ENCODE measurements around the gene PTPRM. TPM values are rescaled to one million over a fixed set of nuclear protein-coding genes. Genes with fewer than 3 reads are reported as not detected.

Gene PTPRM
- total and polyA plus RNA-seq, 9 donors = 45.6 to 82.0 (median 56.9) TPM

DNA sequence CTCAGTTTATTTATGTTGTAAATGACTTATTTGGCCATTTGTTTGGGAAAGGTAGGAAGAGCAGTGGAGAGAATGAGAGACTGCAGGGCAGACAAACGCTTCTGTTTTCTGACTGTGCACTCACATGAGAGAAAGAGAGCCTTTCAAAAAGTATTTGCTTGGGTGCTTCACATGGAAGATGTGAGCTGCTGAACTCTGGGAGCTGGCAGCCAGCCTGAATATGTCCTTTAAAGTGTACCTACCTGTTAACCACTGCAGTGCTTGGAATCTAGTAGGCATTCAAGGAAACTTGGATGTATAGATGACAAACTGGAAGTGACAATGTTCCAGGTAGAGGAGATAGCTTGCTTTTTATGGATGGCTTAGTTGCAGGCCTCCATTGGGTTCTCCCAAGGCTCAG, 68.8 kb downstream of the PTPRM start:
- no peak for DNase-seq
- Histone ChIP-seq H3K4me1 (ENCODE audit: insufficient read depth) (peaks cover 3% of the 10 kb centered on the region), H3K27me3 (no peaks in the 10 kb centered on the region), H3K36me3 (no peaks in the 10 kb centered on the region), H3K27ac (no peak overlapping the region), H3K4me3 (no peak overlapping the region), H3K9me3 (no peaks in the 10 kb centered on the region)
- TF ChIP-seq, protein P1, sequence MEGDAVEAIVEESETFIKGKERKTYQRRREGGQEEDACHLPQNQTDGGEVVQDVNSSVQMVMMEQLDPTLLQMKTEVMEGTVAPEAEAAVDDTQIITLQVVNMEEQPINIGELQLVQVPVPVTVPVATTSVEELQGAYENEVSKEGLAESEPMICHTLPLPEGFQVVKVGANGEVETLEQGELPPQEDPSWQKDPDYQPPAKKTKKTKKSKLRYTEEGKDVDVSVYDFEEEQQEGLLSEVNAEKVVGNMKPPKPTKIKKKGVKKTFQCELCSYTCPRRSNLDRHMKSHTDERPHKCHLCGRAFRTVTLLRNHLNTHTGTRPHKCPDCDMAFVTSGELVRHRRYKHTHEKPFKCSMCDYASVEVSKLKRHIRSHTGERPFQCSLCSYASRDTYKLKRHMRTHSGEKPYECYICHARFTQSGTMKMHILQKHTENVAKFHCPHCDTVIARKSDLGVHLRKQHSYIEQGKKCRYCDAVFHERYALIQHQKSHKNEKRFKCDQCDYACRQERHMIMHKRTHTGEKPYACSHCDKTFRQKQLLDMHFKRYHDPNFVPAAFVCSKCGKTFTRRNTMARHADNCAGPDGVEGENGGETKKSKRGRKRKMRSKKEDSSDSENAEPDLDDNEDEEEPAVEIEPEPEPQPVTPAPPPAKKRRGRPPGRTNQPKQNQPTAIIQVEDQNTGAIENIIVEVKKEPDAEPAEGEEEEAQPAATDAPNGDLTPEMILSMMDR (IDR thresholded peaks at IDR 0.05) = no peak
- TF ChIP-seq EP300 (IDR thresholded peaks at IDR 0.05) (no peak), POLR2A (IDR thresholded peaks at IDR 0.05) (no peak)
- WGBS, 3 donors = 93 to 100% (median 93%) methylated on average over 1 of the region's 1 CpG
- intact Hi-C loops (cut with DNase I) = no loop called here

DNA sequence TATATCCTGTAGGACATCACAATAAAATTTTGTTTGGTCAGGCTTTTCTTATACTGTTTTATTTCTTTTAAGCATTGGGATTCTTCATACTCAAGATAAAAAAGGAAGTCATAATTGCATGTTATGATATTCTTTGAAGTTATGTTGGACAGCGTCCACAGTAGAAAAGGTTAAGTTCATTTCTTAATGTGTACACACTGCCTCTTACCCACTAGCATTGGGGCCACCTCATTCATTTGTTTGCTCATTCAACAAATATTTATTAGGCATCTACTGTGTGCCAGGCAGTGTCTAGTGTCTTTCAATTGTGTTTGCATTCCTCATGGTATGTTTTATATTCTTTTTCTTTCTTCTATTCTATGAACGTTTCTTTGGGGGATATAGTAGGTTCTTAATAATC, 70.2 kb downstream of the PTPRM start:
- TF ChIP-seq POLR2A (IDR thresholded peaks at IDR 0.05) (no peak), EP300 (IDR thresholded peaks at IDR 0.05) (no peak)
- TF ChIP-seq, protein P1 (IDR thresholded peaks at IDR 0.05) = no peak
- no peak for DNase-seq
- Histone ChIP-seq H3K36me3 (no peaks in the 10 kb centered on the region), H3K4me1 (ENCODE audit: insufficient read depth) (peaks cover 3% of the 10 kb centered on the region), H3K9me3 (no peaks in the 10 kb centered on the region), H3K27me3 (no peaks in the 10 kb centered on the region), H3K4me3 (no peak overlapping the region), H3K27ac (no peak overlapping the region)
- intact Hi-C loops (cut with DNase I) = no loop called here
- 7 to 21% (median 12%) methylated on average over 2 of the region's 2 CpGs for WGBS, 3 donors

DNA sequence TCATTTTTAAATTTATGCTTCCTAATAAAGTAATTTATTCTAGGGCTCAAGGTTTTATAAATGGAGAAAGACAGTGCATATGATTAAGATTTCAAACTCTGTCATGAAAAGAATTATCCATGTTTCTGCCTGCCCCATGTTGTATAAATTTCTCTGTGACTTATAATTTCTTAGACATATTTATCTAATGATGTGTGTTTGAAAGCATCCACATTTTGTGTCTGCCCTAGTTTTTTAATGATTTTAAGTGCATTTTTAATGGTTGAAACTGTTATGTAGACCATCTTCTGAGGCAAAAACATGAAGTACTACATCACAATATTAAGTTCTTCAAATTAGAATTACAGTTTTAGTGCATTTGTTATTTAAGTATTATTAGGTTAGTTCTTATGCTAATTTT, 71.2 kb downstream of the PTPRM start:
- Histone ChIP-seq H3K27me3 (no peaks in the 10 kb centered on the region), H3K4me1 (ENCODE audit: insufficient read depth) (peaks cover 3% of the 10 kb centered on the region), H3K9me3 (no peaks in the 10 kb centered on the region), H3K4me3 (no peak overlapping the region), H3K27ac (no peak overlapping the region), H3K36me3 (no peaks in the 10 kb centered on the region)
- intact Hi-C loops (cut with DNase I) = no loop called here
- TF ChIP-seq POLR2A (IDR thresholded peaks at IDR 0.05) (no peak), EP300 (IDR thresholded peaks at IDR 0.05) (no peak)
- TF ChIP-seq, protein P1 (IDR thresholded peaks at IDR 0.05) = no peak
- DNase-seq = no peak

DNA sequence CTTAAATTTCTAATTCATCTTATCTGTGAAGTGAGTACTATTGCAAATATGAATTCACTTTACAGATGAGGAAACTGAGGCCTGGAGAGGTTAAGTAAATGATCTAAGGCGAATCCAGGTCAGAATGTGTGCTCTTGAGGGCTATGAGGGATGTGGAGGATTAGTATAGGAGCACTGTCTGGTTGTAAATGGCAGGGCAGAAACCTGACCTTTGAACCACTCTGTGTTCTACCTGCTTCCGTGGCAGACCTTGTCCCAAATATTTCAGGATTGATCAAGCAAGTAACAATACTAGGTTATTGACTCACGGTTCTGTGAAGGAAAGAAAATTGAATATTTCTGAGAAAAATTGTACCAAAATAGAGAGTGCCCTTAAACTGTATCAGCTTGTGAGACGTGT, 74.7 kb downstream of the PTPRM start:
- peaks cover 2% of the 10 kb centered on the region for H3K4me1 ChIP-seq (ENCODE audit: insufficient read depth)
- DNase-seq = no peak
- no peaks in the 10 kb centered on the region for H3K27me3 ChIP-seq
- no peak overlapping the region for H3K27ac ChIP-seq
- TF ChIP-seq POLR2A (IDR thresholded peaks at IDR 0.05) (no peak), EP300 (IDR thresholded peaks at IDR 0.05) (no peak)
- TF ChIP-seq, protein P1 (IDR thresholded peaks at IDR 0.05) = no peak
- no peaks in the 10 kb centered on the region for H3K36me3 ChIP-seq
- H3K4me3 ChIP-seq = no peak overlapping the region
- WGBS, 3 donors = 94 to 97% (median 94%) methylated on average over 4 of the region's 4 CpGs
- H3K9me3 ChIP-seq = no peaks in the 10 kb centered on the region
- intact Hi-C loops (cut with DNase I) = no loop called here

All from ovary (tissue), 9 donors.